DMS79 (cell line): ENCODE results near the gene NPHP1.
"Not testable (repeated sequence)": the region's sequence is repeated elsewhere in the genome, so short reads cannot be mapped to it uniquely, and the experiment has no call there.

Experiments used
- DNase-seq: peaks from one replicate; lab custom pipeline; 2025; lab: John Stamatoyannopoulos, UW

NPHP1 gene

DNA sequence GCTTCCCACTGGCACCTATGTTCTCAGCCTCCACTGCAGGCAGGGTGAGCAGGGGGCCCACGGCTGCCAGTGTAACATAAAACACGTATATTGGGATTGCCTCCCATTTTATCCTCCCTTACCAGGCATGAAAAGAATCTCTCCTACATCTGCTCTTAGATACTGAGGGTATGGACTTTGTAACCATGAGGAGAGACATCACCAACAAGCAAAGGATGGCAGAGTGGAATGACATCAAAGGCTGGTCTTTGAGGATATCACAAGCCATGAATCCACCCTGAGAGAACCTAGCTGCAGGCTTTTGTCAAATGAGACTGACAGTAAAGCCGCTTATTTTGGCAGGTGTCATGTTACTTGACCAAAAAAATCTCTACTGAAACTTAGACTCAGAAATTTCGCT lies 7.4 kb downstream of the NPHP1 start:
- no peak for DNase-seq

DNA sequence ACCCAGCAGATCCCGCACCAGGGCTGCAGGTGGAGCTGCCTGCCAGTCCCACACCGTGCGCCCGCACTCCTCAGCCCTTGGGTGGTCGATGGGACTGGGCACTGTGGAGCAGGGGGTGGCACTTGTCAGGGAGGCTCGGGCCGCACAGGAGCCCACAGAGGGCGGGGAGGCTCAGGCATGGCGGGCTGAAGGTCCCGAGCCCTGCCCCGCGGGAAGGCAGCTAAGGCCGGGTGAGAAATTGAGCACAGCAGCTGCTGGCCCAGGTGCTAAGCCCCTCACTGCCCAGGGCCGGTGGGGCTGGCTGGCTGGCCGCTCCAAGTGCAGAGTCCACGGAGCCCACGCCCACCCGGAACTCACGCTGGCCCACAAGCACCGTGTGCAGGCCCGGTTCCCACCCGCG lies 14.6 kb downstream of the NPHP1 start:
- not testable (repeated sequence) for DNase-seq

DNA sequence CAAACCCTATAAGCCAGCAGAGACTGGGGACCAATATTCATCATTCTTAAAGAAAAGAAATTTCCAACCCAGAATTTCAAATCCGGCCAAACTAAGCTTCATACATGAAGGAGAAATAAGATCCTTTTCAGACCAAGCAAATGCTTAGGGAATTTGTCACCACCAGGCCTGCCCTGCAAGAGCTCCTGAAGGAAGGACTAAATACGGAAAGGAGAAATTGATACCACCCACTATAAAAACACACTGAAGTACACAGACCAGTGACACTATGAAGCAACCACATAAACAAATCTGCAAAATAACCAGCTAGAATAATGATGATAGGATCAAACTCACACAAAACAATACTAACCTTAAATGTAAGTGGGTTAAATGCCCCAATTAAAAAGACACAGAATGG lies 22.4 kb downstream of the NPHP1 start:
- no peak for DNase-seq

GRCh38 chr2:110180036-110180435 lies 24.8 kb downstream of the NPHP1 start:
- DNase-seq: no peak

DNA sequence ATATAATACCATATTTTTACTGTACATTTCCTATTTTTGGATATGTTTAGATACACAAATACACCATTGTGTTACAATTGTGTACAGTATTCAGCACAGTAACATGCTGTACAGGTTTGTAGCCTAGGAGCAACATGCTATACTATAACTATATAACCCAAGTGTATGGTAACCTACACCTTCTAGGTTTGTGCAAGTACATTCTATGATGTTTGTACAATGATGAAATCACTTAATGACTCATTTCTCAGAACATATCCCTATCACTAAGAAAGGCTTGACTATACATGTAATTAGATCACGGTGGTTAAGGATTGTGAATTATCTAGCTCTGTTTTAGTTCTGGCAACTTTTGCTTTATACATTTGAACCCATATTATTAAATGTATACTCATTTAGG lies 31.3 kb downstream of the NPHP1 start:
- DNase-seq: no peak

DNA sequence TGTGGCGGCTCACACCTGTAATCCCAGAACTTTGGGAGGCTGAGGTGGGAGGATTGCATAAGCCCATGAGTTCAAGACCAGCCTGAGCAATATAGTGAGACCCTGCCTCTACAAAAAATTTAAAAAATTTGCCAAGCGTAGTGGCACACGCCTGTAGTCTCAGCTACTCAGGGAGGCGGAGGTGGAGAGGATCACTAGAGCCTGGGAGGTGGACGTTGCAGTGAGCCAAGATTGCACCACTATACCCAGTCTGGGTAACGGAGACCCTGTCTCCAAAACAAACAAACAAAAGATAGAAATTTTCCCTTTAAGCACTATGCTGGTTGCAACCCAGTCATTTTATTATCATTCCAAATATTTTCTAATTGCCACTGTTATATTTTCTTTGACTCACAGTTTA lies 32.3 kb downstream of the NPHP1 start:
- DNase-seq: no peak

DNA sequence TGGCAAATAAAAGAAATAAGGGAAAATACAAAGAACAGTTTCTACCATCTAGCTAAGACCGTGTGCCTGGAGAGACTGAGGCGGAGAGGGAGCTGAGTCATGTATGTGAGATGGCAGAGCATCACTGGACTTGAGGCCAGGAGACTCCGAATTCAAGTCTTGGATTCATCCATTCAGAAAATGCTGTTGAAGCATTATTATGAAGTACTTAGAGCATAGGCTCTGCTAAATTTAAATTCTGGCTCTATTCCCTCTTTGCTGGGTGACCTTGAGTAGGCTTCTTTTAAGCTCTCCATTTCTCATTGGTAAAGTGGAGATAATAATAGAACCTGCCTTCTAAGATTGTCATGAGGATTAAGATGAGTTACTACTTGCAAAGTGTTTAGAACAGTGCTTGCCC lies 34.7 kb downstream of the NPHP1 start:
- DNase-seq: no peak

GRCh38 chr2:110167326-110168000 lies 37.4 kb downstream of the NPHP1 start:
- no peak for DNase-seq

DNA sequence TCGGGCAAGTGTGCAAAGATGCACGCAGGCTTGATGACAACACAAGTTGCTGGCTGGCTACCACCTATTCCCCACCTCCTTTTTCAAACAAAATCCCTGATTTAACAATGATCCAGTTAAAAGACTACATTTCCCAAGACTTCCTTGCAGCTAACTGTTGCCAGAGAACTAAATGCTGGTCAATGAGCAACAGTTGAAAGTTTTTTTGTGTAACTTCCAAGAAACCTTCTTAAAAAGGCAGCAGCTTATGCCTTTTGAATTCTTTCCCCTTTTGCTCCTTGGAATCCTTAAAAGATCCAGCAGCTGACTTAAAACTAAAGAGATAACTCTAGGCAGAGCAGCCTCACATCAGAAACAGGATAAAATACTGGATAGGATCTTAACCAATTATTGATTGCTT lies 38.5 kb downstream of the NPHP1 start:
- DNase-seq: no peak

DNA sequence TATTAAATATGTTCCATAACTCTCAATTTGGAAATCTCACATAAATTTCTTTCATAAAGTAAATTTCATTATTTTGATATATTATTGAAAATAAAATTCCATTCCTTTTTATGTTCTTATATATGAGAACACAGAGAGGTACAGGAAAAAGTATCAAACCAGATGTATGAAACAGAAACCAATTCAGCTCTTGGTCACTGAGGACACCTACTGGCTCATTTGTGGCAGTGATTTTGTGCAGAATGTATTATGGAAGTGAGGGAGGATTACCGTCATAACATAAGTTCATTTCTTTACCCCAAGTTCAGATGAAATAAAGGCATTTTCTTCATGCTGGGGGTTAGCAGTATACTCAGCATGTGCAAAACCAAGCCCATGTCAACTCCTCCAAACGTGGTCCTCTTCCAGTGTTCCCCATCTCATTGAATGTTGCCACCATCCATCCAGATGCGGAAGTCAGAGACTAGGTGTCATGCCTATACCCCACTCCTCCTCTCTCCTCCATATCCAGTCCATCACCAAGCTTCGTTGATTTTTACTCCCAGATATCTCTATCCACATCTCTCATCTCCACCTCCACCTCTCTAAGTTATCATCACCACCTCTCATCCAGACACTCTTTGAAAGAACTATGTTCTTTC lies 47.5 kb downstream of the NPHP1 start:
- no peak for DNase-seq

DNA sequence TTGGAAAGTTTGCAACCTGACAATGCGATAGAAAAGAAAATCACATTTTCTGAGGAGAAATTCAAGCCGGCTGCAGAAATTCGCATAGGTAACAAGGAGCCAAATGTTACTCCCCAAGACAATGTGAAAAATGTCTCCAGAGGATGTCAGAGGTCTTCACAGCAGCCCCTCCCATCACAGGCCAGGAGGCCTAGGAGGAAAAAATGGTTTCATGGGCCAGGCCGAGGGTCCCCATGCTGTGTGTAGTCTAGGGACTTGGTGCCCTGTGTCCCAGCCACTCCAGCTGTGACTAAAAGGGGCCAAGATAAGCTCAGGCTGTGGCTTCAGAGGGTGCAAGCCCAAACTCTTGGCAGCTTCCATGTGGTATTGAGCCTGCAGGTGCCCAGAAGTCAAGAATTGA lies 50.0 kb downstream of the NPHP1 start:
- DNase-seq: not testable (repeated sequence)

- not testable (repeated sequence) for DNase-seq
These were observed 50.6 kb downstream of the NPHP1 start for GRCh38 chr2:110154188-110154587.

GRCh38 chr2:110153416-110153815 lies 51.4 kb downstream of the NPHP1 start:
- no peak for DNase-seq

GRCh38 chr2:110152943-110153342 lies 51.9 kb downstream of the NPHP1 start:
- DNase-seq: no peak

GRCh38 chr2:110149330-110150220 lies 55.2 kb downstream of the NPHP1 start:
- DNase-seq: no peak

DNA sequence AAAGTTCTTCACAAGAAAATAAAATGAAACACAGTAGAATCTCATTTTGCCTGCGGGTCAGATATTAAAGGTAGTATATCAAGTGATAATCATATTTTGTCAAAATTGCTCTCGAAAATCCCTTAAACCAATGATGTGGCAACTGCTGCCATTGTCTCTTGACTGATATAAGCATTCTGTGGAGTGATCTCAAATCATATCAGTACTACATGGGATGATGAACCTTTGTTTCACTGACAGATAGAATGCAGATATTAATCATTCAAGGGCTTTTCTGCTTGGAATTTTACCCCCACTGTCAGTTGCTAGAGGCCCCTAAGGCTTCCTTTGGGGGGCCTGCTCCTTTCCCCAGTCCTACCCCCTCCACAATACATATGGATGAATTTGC lies 57.9 kb downstream of the NPHP1 start:
- DNase-seq: no peak

- no peak for DNase-seq
These were observed 58.4 kb downstream of the NPHP1 start for GRCh38 chr2:110146183-110146944.

- DNase-seq: no peak
These were observed 60.8 kb downstream of the NPHP1 start for GRCh38 chr2:110143982-110144381.

DNA sequence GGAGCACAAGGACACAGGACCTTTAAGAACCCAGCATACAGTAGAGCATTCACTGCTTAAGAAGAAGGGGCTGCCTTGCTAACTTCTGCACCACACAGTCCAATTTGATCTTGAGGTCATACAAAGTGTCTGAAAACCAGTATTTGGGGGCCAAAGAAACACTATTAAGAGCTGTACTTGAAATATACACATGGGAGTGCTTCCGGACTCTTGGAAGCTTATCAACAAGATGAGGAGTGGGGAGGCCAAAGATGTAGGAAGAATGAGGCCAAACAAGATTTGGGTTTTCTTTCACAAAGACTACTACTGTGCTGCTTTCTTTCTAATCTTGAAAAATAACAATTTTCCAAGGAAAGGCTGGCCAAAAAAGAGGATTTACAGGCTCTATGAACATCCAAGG lies 64.4 kb downstream of the NPHP1 start:
- no peak for DNase-seq

- no peak for DNase-seq
These were observed 70.8 kb downstream of the NPHP1 start for GRCh38 chr2:110134025-110134424.

DNA sequence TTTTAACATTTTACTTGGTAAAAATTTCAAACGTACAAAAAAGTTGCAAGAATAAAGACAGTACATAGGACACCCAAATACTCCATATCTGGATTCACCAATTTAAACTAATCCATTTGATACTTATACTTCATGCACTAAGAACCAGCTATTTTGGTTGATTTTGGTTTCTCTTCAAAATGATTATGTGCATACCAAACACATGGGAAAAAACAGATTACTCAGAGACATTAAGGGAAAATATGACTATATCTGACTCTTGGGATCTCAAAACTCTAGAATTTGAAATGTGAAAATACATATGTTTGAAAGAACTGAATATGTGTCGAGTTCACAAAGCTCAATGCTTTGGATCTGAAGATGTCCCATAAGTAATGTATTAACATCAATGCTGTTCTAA lies 73.6 kb downstream of the NPHP1 start:
- no peak for DNase-seq

- DNase-seq: no peak
These were observed 74.1 kb downstream of the NPHP1 start for GRCh38 chr2:110130757-110131156.
